Hepatocyte (in vitro differentiated cells): ENCODE results near the gene ARHGAP31.

Experiments used
- EZH2 ChIP-seq: fragments of 200-600 bp; sonication (generic); IDR thresholded peaks from 2 replicates; pipeline ENCODE4 v1.6.1; 2016; ENCODE audit warnings: antibody characterized with exemption, mild to moderate bottlenecking, borderline replicate concordance
- TF ChIP-seq, protein P1 (sequence below): fragments of 200-600 bp; sonication (generic); IDR thresholded peaks from 2 replicates; pipeline ENCODE4 v1.5.1; 2016; ENCODE audit warnings: antibody characterized with exemption, mild to moderate bottlenecking; ENCODE audit not compliant: poor library complexity

DNA sequence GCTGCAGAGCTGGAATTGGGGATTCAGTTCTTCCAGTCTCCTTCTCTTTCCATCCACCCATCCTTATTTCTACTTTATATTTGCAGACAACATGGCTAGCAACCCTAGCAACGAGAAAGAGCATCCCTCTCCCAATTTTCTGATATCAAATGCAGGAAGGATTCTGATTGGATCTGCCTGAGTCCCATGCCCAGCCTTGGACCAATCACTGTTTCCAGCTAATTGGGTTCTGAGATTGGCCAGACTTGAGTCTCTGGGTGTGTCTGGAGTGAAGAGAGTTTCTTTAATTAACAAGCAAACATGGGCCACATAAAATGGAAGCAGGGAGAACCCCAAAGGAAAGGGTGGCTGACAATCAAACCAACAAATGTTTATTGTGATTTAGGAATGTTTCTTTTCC is 108.6 kb downstream of the ARHGAP31 start:
- TF ChIP-seq, protein P1, sequence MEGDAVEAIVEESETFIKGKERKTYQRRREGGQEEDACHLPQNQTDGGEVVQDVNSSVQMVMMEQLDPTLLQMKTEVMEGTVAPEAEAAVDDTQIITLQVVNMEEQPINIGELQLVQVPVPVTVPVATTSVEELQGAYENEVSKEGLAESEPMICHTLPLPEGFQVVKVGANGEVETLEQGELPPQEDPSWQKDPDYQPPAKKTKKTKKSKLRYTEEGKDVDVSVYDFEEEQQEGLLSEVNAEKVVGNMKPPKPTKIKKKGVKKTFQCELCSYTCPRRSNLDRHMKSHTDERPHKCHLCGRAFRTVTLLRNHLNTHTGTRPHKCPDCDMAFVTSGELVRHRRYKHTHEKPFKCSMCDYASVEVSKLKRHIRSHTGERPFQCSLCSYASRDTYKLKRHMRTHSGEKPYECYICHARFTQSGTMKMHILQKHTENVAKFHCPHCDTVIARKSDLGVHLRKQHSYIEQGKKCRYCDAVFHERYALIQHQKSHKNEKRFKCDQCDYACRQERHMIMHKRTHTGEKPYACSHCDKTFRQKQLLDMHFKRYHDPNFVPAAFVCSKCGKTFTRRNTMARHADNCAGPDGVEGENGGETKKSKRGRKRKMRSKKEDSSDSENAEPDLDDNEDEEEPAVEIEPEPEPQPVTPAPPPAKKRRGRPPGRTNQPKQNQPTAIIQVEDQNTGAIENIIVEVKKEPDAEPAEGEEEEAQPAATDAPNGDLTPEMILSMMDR, result no peak
- TF ChIP-seq EZH2, result no peak
